PC-3 (cell line): Measurements from ENCODE around the gene BPIFB2.

ENCODE experiments used
- EZH2 ChIP-seq: fragments of 300-600 bp; sonication (generic); IDR thresholded peaks from one replicate; pipeline ENCODE4 v1.6.1; 2017; ENCODE audit warnings: antibody characterized with exemption, mild to moderate bottlenecking, low read length; ENCODE audit not compliant: unreplicated experiment
- EZH2phosphoT487 ChIP-seq: fragments of 300-600 bp; sonication (generic); IDR thresholded peaks from 2 replicates; pipeline ENCODE4 v1.6.1; 2018; ENCODE audit warnings: mild to moderate bottlenecking, antibody characterized with exemption, low read length, borderline replicate concordance
- TF ChIP-seq, protein P1 (sequence below): fragments of 300-600 bp; sonication (generic); conservative IDR thresholded peaks from 2 replicates; pipeline ENCODE4 v1.5.1; 2017; ENCODE audit warnings: antibody characterized with exemption, low read depth, mild to moderate bottlenecking, low read length

DNA sequence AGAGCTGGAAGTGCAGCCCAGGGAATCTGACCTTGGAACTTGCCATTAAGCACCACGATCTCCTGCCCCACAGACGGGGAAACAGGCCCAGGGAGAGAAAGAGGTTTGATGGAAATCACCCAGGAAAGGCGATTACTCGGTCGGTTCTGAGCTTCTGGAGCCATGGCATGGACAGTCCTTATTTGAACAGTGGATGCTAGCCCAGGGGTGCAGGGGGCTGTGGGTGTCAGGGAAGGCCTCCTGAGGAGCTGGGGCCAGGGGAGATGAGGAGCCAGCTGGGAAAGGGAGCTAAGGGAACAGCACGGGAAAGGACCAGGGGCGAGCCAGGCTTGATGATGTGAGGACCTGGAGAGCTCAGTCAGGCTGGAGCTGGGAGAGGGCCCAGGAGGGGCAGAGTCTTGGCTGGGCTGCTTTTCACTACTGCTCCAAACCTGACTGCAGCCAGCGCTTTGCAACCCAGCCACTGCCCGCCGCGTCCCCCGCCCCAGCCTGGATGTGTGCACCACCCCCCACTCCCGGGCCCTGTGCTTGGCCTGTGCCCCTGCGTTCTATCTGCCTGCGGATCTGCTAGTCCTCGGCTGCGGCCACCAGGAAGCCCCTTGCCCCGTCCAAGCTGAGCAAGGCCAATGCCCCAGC is 21.1 kb upstream of the BPIFB2 start:
- TF ChIP-seq, protein P1, sequence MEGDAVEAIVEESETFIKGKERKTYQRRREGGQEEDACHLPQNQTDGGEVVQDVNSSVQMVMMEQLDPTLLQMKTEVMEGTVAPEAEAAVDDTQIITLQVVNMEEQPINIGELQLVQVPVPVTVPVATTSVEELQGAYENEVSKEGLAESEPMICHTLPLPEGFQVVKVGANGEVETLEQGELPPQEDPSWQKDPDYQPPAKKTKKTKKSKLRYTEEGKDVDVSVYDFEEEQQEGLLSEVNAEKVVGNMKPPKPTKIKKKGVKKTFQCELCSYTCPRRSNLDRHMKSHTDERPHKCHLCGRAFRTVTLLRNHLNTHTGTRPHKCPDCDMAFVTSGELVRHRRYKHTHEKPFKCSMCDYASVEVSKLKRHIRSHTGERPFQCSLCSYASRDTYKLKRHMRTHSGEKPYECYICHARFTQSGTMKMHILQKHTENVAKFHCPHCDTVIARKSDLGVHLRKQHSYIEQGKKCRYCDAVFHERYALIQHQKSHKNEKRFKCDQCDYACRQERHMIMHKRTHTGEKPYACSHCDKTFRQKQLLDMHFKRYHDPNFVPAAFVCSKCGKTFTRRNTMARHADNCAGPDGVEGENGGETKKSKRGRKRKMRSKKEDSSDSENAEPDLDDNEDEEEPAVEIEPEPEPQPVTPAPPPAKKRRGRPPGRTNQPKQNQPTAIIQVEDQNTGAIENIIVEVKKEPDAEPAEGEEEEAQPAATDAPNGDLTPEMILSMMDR = no peak
- TF ChIP-seq EZH2phosphoT487 (no peak), EZH2 (no peak)
